Keratinocyte (primary cell): ENCODE measurements around the gene SPRYD3.

Source experiments
- EZH2 ChIP-seq: IDR thresholded peaks from one replicate; pipeline ENCODE4 v1.6.1; 2012; ENCODE audit warnings: inconsistent platforms, mild to moderate bottlenecking, low read length, moderate library complexity
- TF ChIP-seq, protein P1 (sequence below), 3 experiments: IDR thresholded peaks in 1 of 3; conservative IDR thresholded peaks in 1 of 3; optimal IDR thresholded peaks in 1 of 3; 2 replicates in 2 of 3; 3 replicates in 1 of 3; pipeline versions ENCODE3 to v1.5.1; 2011; ENCODE audit warnings: low read length in 3 of 3, mild to moderate bottlenecking in 3 of 3, moderate library complexity in 2 of 3, control low read depth in 1 of 3, inconsistent platforms in 1 of 3; ENCODE audit not compliant: insufficient read depth in 2 of 3; ENCODE audit errors: extremely low read depth in 1 of 3

DNA sequence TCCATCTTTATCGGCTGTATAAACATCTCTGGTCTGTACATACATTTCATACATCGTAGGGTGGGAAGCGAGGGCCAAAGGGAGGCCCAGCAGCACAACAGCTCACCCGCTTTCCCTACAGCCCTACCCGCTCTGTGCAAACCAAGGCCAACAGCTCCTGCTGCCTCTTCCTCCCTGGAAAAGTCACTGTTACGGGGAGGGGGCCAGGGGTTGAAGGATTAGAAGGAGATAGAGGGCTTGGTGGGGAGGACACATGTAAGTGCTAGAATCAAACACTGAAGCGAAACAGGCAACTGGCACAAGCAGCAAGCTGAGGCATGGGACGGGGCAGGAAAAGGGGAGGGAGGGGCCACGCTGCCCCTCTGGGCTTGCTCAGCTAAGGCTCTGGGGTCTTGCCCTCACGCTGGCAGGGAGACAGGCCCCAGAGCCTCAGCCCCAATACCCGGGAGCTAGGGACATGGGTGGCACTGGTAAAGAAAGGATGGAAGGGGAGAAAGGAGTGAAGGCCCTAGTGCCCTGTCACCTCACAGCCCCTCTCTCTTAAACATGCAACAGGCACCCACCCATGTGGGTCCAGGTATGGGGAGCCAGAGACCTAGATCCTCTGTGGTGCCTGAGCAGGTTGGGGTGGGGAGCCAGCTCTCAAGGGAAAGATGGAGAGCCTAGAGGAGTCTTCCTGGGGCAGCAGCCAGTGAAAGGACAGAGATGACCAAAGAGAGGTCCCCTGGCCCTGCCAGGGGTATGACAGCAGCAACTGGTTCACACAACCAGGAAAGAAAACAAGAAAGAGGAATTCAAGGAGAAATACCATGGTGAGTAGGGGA lies 14.4 kb downstream of the SPRYD3 start:
- TF ChIP-seq, protein P1, sequence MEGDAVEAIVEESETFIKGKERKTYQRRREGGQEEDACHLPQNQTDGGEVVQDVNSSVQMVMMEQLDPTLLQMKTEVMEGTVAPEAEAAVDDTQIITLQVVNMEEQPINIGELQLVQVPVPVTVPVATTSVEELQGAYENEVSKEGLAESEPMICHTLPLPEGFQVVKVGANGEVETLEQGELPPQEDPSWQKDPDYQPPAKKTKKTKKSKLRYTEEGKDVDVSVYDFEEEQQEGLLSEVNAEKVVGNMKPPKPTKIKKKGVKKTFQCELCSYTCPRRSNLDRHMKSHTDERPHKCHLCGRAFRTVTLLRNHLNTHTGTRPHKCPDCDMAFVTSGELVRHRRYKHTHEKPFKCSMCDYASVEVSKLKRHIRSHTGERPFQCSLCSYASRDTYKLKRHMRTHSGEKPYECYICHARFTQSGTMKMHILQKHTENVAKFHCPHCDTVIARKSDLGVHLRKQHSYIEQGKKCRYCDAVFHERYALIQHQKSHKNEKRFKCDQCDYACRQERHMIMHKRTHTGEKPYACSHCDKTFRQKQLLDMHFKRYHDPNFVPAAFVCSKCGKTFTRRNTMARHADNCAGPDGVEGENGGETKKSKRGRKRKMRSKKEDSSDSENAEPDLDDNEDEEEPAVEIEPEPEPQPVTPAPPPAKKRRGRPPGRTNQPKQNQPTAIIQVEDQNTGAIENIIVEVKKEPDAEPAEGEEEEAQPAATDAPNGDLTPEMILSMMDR (optimal IDR thresholded peaks at IDR 0.05 in 1 of 3, IDR thresholded peaks at IDR 0.05 in 1 of 3, conservative IDR thresholded peaks at IDR 0.05 in 1 of 3; ENCODE audit: extremely low read depth in 1 of 3, insufficient read depth in 2 of 3, low read length in 3 of 3): no peak
- no peak for TF ChIP-seq EZH2
